H1 (cell line): ENCODE measurements around the gene SLC25A17. TPM values are rescaled to one million over a fixed set of nuclear protein-coding genes. Genes with fewer than 3 reads are reported as not detected.

ENCODE experiments used
- JUND ChIP-seq: IDR thresholded peaks from 2 replicates; pipeline ENCODE4 v1.6.1; 2011; ENCODE audit warnings: mild to moderate bottlenecking, improper control_type of control experiment, low read length
- KDM1A ChIP-seq: fragments of 200-600, 300-600 bp; sonication (generic); IDR thresholded peaks from 2 replicates; pipeline ENCODE4 v1.7.1; 2016; ENCODE audit warnings: mild to moderate bottlenecking, low read length, borderline replicate concordance
- TAF7 ChIP-seq: optimal IDR thresholded peaks from 2 replicates; pipeline ENCODE3; 2011; ENCODE audit warnings: low read depth, mild to moderate bottlenecking, inconsistent platforms, low read length, moderate library complexity, borderline replicate concordance
- polyA plus RNA-seq, 7 experiments: library from polyadenylated mRNA; depleted of rRNA in 3 of 7; stranded (reverse) in 5 of 7; unstranded in 2 of 7; fragments of >200 nt in 5 of 7; fragments of 200-250 nt in 2 of 7; gene quantifications; 1 replicate in 5 of 7; 2 replicates in 1 of 7; 4 replicates in 1 of 7; pipeline versions ENCODE4 v1.2.1 to v1.2.3, GENCODE V29; 2011 to 2013; ENCODE audit warnings: missing spikeins in 2 of 7, mixed read lengths in 2 of 7
- total RNA-seq: library from RNA; stranded (reverse); fragmentation: NEBNext Ultra II Directional; extraction: Animal tissue kit (Norgen Biotek cat#: 25700); gene quantifications from 2 replicates; pipeline ENCODE4 v1.2.1, GENCODE V29; 2021

Gene SLC25A17
- total and polyA plus RNA-seq, 2 of the 8 experiments (the other 6 are each of a cell fraction or from before 2014, with no cell fraction given) = 17.9 to 40.4 TPM

- TF ChIP-seq JUND (no peak), KDM1A (no peak), TAF7 (no peak)
- TF ChIP-seq, all 59 proteins: peak for 0
Measured at GRCh38 chr22:40757071-40757470, 62.1 kb downstream of the SLC25A17 start (continued).
